B cell (primary cell): Measurements from ENCODE around the gene TMEM25. TPM values are rescaled to one million over a fixed set of nuclear protein-coding genes. Genes with fewer than 3 reads are reported as not detected.
"Not testable (repeated sequence)": the region's sequence is repeated elsewhere in the genome, so short reads cannot be mapped to it uniquely, and the experiment has no call there.

Experiments used
- ATAC-seq: fragments of 200-7000 bp; cut with Tn5 transposase; one replicate; pipeline ENCODE4 v1.10.0; 2021; ENCODE audit warnings: low read depth, mild to moderate bottlenecking, moderate number of reproducible peaks, moderate library complexity
- CTCF ChIA-PET: fragments of 350-600 bp; sonication (Branson Sonifier 250); formaldehyde crosslinking; loops from one replicate; lab custom pipeline; 2021; ENCODE audit warnings: antibody characterized with exemption, inconsistent platforms; lab: Charles Lee
- POLR2A ChIA-PET: fragments of 350-600 bp; sonication (Branson Sonifier 250); formaldehyde crosslinking; loops from one replicate; lab custom pipeline; 2021; ENCODE audit warnings: antibody characterized with exemption; lab: Charles Lee
- DNase-seq: peaks from one replicate; pipeline ENCODE4 v3.0.0; 2013
- H2AFZ ChIP-seq: 2 replicates; pipeline ENCODE4 v1.6.1; 2012; ENCODE audit warnings: mild to moderate bottlenecking, low read depth, low read length; ENCODE audit not compliant: insufficient read depth, poor library complexity, severe bottlenecking
- H3K27ac ChIP-seq, 2 donors: 1 replicate in 1 of 2; 2 replicates in 1 of 2; pipeline ENCODE4 v1.5.1; 2012 to 2013; ENCODE audit warnings: low read length in 2 of 2, mild to moderate bottlenecking in 2 of 2, moderate library complexity in 1 of 2
- H3K27me3 ChIP-seq, 4 experiments: fragments of 200-600 bp in 1 of 4; sonication (generic) in 1 of 4; replicated peaks in 1 of 4; 1 replicate in 2 of 4; 2 replicates in 2 of 4; pipeline versions ENCODE4 v1.6.1 to v1.7.0; 2013 to 2016; ENCODE audit warnings: low read length in 3 of 4, mild to moderate bottlenecking in 2 of 4, mixed read lengths in 1 of 4, moderate library complexity in 1 of 4; ENCODE audit not compliant: insufficient read depth in 4 of 4, control insufficient read depth in 3 of 4; ENCODE audit errors: control extremely low read depth in 1 of 4
- H3K36me3 ChIP-seq, 2 experiments: replicated peaks in 1 of 2; 1 replicate in 1 of 2; 2 replicates in 1 of 2; pipeline versions ENCODE4 v1.6.1 to v1.7.1; 2013; ENCODE audit warnings: low read length in 1 of 2; ENCODE audit not compliant: insufficient read depth in 2 of 2, control insufficient read depth in 1 of 2; ENCODE audit errors: control extremely low read depth in 1 of 2, extremely low read depth in 1 of 2
- H3K4me1 ChIP-seq, 2 donors: fragments of 200-600 bp in 1 of 2; sonication (generic) in 1 of 2; 1 replicate in 1 of 2; 2 replicates in 1 of 2; pipeline versions ENCODE4 v1.5.1 to v1.6.1; 2013 to 2017; ENCODE audit warnings: low read length in 2 of 2; ENCODE audit not compliant: control insufficient read depth in 2 of 2, insufficient read depth in 2 of 2
- H3K4me2 ChIP-seq: replicated peaks from 2 replicates; pipeline ENCODE3; 2012; ENCODE audit warnings: mild to moderate bottlenecking, low read depth, low read length; ENCODE audit not compliant: poor library complexity, severe bottlenecking
- H3K4me3 ChIP-seq, 5 experiments: fragments of 200-600 bp in 1 of 5; sonication (generic) in 1 of 5; 1 replicate in 3 of 5; 2 replicates in 2 of 5; pipeline versions ENCODE4 v1.5.1 to v1.7.0; 2011 to 2016; ENCODE audit warnings: low read length in 4 of 5, mild to moderate bottlenecking in 4 of 5, low read depth in 2 of 5, control low read depth in 1 of 5, moderate library complexity in 1 of 5; ENCODE audit not compliant: insufficient read depth in 1 of 5; ENCODE audit errors: control extremely low read depth in 1 of 5, extremely low read depth in 1 of 5
- H3K79me2 ChIP-seq: fragments of 200-600 bp; sonication (generic); one replicate; pipeline ENCODE4 v1.6.0; 2016; ENCODE audit warnings: low read length; ENCODE audit not compliant: control insufficient read depth, insufficient read depth
- H3K9ac ChIP-seq: fragments of 200-600 bp; sonication (generic); 2 replicates; pipeline ENCODE4 v1.6.1; 2017; ENCODE audit warnings: mild to moderate bottlenecking, low read length, moderate library complexity
- H3K9me3 ChIP-seq, 3 donors: one replicate each; pipeline versions ENCODE4 v1.6.1 to v1.7.1; 2013; ENCODE audit warnings: low read length in 2 of 3; ENCODE audit not compliant: control insufficient read depth in 2 of 3, insufficient read depth in 1 of 3; ENCODE audit errors: control extremely low read depth in 1 of 3
- H4K20me1 ChIP-seq: 2 replicates; pipeline ENCODE4 v1.6.0; 2012; ENCODE audit warnings: mild to moderate bottlenecking, low read length; ENCODE audit not compliant: insufficient read depth, control insufficient read depth, poor library complexity, severe bottlenecking
- H3K27ac Mint-ChIP-seq: one replicate; pipeline ENCODE4 v1.8.0; 2021; ENCODE audit warnings: mixed read lengths
- H3K27me3 Mint-ChIP-seq: one replicate; pipeline ENCODE4 v1.8.0; 2021; ENCODE audit warnings: mixed read lengths
- H3K4me1 Mint-ChIP-seq: one replicate; pipeline ENCODE4 v1.8.0; 2021; ENCODE audit warnings: mixed read lengths
- H3K4me3 Mint-ChIP-seq: one replicate; pipeline ENCODE4 v1.8.0; 2021; ENCODE audit warnings: mixed read lengths
- H3K9me3 Mint-ChIP-seq: one replicate; pipeline ENCODE4 v1.8.0; 2022; ENCODE audit warnings: mixed read lengths; ENCODE audit not compliant: insufficient read depth
- EZH2 ChIP-seq: IDR thresholded peaks from 2 replicates; pipeline ENCODE4 v1.6.1; 2012; ENCODE audit warnings: borderline replicate concordance, low read depth, mild to moderate bottlenecking, moderate library complexity, low read length; ENCODE audit not compliant: insufficient read depth, poor library complexity, severe bottlenecking
- WGBS: methylation state at CpG from one replicate; pipeline ENCODE4 v1.1.5; 2013; ENCODE audit warnings: missing lambda C conversion rate; ENCODE audit not compliant: insufficient coverage; 5-methylcytosine and 5-hydroxymethylcytosine counted together
- intact Hi-C: fragments of 100-400 bp; cut with micrococcal nuclease; formaldehyde crosslinking; loops from one replicate; pipeline ENCODE4 v1.10.0; 2022
- polyA plus RNA-seq: library from polyadenylated mRNA; depleted of rRNA; stranded (reverse); fragments of >200 nt; gene quantifications from 2 replicates; pipeline ENCODE4 v1.2.3, GENCODE V29; 2012
- total RNA-seq, 2 donors: library from RNA; stranded (reverse); fragments of 120-200 nt in 1 of 2; gene quantifications; 1 replicate in 1 of 2; 2 replicates in 1 of 2; pipeline versions ENCODE4 v1.2.3 to v1.2.4, GENCODE V29; 2013 to 2022
- TF ChIP-seq, protein P1 (sequence below): fragments of 200-600 bp; IDR thresholded peaks from one replicate; pipeline ENCODE4 v1.8.0; 2022; ENCODE audit warnings: antibody characterized with exemption, mild to moderate bottlenecking

Gene TMEM25
- total and polyA plus RNA-seq, 2 donors (not counting 1 experiment from before 2014, with no cell fraction given), result 16.9 to 21.4 TPM

DNA sequence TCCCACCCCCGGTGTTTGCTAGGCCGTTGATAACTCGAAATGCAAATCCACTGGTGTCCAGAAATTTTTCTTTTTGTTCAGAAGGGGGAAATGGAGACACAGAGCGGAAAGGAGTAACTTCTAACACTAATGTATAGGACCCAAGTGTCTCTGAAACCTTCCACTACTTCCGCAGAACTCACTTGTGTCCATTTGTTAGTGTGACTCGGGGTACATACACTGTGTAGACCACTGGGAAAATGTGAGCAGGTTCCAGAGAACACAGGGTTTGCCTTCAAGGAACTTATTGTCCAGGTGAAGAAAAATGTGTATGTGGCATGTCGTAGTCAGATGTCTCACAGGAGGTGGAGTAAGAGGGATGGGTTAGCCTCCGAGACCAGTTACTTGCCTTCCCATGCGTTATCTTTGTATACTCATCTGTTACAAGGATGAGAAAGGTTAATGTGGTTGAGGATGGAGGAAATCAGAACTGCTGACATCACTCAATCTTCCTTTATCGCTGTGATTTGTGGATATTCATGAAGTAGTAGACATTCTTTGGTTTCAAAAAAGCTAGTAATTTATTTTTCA is 42.1 kb downstream of the TMEM25 start:
- H3K4me1 Mint-ChIP-seq, result peaks cover 48% of the 10 kb centered on the region
- no peak for DNase-seq
- peak overlapping the region; percentile 99 for H3K9ac ChIP-seq
- no peaks in the 10 kb centered on the region for H3K27me3 ChIP-seq
- no peaks in the 10 kb centered on the region for H3K27me3 Mint-ChIP-seq
- H3K36me3 ChIP-seq, result peaks cover 0 to 4% of the 10 kb centered on the region in 2 experiments
- peak overlapping the region; percentile 77 for H2AFZ ChIP-seq
- peak overlapping the region; percentile 95 to 97 for H3K27ac ChIP-seq
- H3K4me2 ChIP-seq, result peak overlapping the region; percentile 87
- H3K9me3 ChIP-seq, result no peaks in the 10 kb centered on the region
- H3K79me2 ChIP-seq, result peaks cover 84% of the 10 kb centered on the region
- intact Hi-C loops, result loop anchor here (1.0 to 5.0 kb wide), 6 partner anchors 38 to 424 kb away; partner anchors contain the start of genes ATP5MG, CENATAC, KMT2A and TMEM25
- peak overlapping the region; percentile 97 for H3K4me3 Mint-ChIP-seq
- 10% methylated on average over 2 of the region's 10 CpGs for WGBS
- H3K4me3 ChIP-seq, result peak overlapping the region; percentile 76 to 100 (median 99)
- H4K20me1 ChIP-seq, result peaks cover 8% of the 10 kb centered on the region
- no peak for TF ChIP-seq EZH2
- TF ChIP-seq, protein P1, sequence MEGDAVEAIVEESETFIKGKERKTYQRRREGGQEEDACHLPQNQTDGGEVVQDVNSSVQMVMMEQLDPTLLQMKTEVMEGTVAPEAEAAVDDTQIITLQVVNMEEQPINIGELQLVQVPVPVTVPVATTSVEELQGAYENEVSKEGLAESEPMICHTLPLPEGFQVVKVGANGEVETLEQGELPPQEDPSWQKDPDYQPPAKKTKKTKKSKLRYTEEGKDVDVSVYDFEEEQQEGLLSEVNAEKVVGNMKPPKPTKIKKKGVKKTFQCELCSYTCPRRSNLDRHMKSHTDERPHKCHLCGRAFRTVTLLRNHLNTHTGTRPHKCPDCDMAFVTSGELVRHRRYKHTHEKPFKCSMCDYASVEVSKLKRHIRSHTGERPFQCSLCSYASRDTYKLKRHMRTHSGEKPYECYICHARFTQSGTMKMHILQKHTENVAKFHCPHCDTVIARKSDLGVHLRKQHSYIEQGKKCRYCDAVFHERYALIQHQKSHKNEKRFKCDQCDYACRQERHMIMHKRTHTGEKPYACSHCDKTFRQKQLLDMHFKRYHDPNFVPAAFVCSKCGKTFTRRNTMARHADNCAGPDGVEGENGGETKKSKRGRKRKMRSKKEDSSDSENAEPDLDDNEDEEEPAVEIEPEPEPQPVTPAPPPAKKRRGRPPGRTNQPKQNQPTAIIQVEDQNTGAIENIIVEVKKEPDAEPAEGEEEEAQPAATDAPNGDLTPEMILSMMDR, result no peak
- peaks cover 19 to 21% of the 10 kb centered on the region in 2 donors for H3K4me1 ChIP-seq
- no peaks in the 10 kb centered on the region for H3K9me3 Mint-ChIP-seq
- peak overlapping the region; percentile 94 for H3K27ac Mint-ChIP-seq
- POLR2A ChIA-PET, result interaction anchor here (1.1 to 1.3 kb wide), 2 partner anchors 138 to 495 kb away, joined by 3 read pairs; no protein-coding TSS in a partner anchor
- CTCF ChIA-PET, result interaction anchor here (1.2 kb wide), 1 partner anchor 40 kb away, joined by 7 read pairs; no protein-coding TSS in a partner anchor
- no peak for ATAC-seq

DNA sequence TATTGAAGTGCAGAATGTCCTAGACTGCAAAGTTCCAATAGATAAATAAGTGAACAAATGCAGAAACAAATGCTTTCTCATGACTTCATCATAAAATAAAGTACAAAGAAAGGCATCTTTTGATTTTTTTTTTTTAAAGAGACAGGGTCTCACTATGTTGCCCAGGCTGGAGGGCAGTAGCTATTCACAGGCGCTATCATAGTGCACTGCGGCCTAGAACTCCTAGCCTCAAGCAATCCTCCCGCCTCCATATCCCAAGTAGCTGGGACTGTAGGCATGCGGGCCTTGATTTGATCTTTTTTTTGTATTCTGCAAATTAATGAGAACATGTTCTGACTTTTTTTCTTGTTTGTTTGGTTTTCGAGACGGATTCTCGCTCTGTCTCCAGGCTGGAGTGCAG is 43.6 kb downstream of the TMEM25 start:
- Mint-ChIP-seq H3K4me1 (peaks cover 56% of the 10 kb centered on the region), H3K4me3 (no peak overlapping the region), H3K9me3 (no peaks in the 10 kb centered on the region), H3K27me3 (no peaks in the 10 kb centered on the region), H3K27ac (no peak overlapping the region)
- Histone ChIP-seq H3K9me3 (no peaks in the 10 kb centered on the region), H3K4me3 (no peak overlapping the region), H4K20me1 (peaks cover 15% of the 10 kb centered on the region), H3K79me2 (peaks cover 96% of the 10 kb centered on the region), H3K27ac (no peak overlapping the region), H3K9ac (no peak overlapping the region), H3K36me3 (peaks cover 0 to 4% of the 10 kb centered on the region in 2 experiments), H3K4me1 (peaks cover 19 to 21% of the 10 kb centered on the region in 2 donors), H3K4me2 (peak overlapping the region; percentile 16), H2AFZ (no peak overlapping the region), H3K27me3 (no peaks in the 10 kb centered on the region)
- POLR2A ChIA-PET, result no interaction called here
- CTCF ChIA-PET, result no interaction called here
- ATAC-seq (no peak), DNase-seq (no peak)
- intact Hi-C loops, result loop anchor here (5.0 kb wide), 3 partner anchors 137 to 423 kb away; partner anchors contain the start of genes ATP5MG, CENATAC and KMT2A
- TF ChIP-seq, protein P1, result no peak
- no peak for TF ChIP-seq EZH2
- WGBS, result 95% methylated on average over 5 of the region's 7 CpGs

DNA sequence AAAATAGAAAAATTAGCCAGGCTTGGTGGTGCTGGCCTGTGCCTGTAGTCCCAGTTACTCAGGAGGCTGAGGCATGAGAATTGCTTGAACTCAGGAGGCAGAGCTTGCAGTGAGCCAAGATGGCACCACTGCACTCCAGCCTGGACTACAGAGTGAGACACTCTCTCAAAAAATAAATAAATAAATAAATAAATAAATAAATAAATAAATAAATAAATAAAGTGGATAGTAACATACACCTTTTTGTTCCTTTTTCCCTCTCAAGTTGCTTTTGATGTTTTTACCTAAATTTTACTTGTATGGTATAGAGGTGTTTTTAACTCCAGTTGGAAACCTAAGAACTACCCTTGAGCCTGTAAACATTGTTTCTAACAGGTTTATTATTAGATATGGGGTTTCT is 47.0 kb downstream of the TMEM25 start:
- H3K4me3 Mint-ChIP-seq, H3K27ac Mint-ChIP-seq, H3K4me3 ChIP-seq, H3K27ac ChIP-seq, H3K4me2 ChIP-seq, H3K27me3 Mint-ChIP-seq, ATAC-seq, H3K9me3 Mint-ChIP-seq, DNase-seq, H3K9me3 ChIP-seq, intact Hi-C loops, H3K27me3 ChIP-seq, H2AFZ ChIP-seq, H3K9ac ChIP-seq, POLR2A ChIA-PET: not testable (repeated sequence)
- H3K4me1 ChIP-seq, result peaks cover 13 to 14% of the 10 kb centered on the region in 2 donors
- H3K79me2 ChIP-seq, result peaks cover 91% of the 10 kb centered on the region
- peaks cover 7 to 19% of the 10 kb centered on the region in 2 experiments for H3K36me3 ChIP-seq
- peaks cover 48% of the 10 kb centered on the region for H3K4me1 Mint-ChIP-seq
- H4K20me1 ChIP-seq, result peaks cover 44% of the 10 kb centered on the region
- CTCF ChIA-PET, result interaction anchor here (1.2 kb wide), 1 partner anchor 11 kb away, joined by 3 read pairs; no protein-coding TSS in a partner anchor
